SK-N-SH treated with all-trans-retinoic acid at 6 μM for 48 hours (cell line): ENCODE results near the gene RFXAP.

Experiments
- ARNTL ChIP-seq: fragments of 450-650 bp; formaldehyde crosslinking; IDR thresholded peaks from 2 replicates; pipeline ENCODE4 v1.5.0; 2020; ENCODE audit warnings: low read depth, mild to moderate bottlenecking, moderate library complexity, borderline replicate concordance
- CSDC2 ChIP-seq: fragments of 250-450 bp; sonication (Bioruptor Pico); IDR thresholded peaks from 2 replicates; pipeline ENCODE4 v1.5.0; 2020; ENCODE audit warnings: mild to moderate bottlenecking, moderate library complexity
- ESRRG ChIP-seq: fragments of 250-450 bp; sonication (Bioruptor Pico); IDR thresholded peaks from 2 replicates; pipeline ENCODE4 v1.6.1; 2021; ENCODE audit warnings: mild to moderate bottlenecking
- RARB ChIP-seq: fragments of 250-450 bp; sonication (Bioruptor Pico); IDR thresholded peaks from 2 replicates; pipeline ENCODE4 v1.8.0; 2021; ENCODE audit warnings: mild to moderate bottlenecking, moderate library complexity
- TCF4 ChIP-seq: fragments of 250-450 bp; sonication (Bioruptor Pico); IDR thresholded peaks from 2 replicates; pipeline ENCODE4 v1.8.0; 2021; ENCODE audit warnings: mild to moderate bottlenecking, moderate library complexity, borderline replicate concordance
- TOX ChIP-seq: fragments of 250-450 bp; sonication (Bioruptor Pico); IDR thresholded peaks from 2 replicates; pipeline ENCODE4 v1.8.0; 2021; ENCODE audit warnings: mild to moderate bottlenecking, moderate library complexity, borderline replicate concordance
- ZFP3 ChIP-seq: fragments of 250-450 bp; sonication (Bioruptor Pico); IDR thresholded peaks from 2 replicates; pipeline ENCODE4 v1.5.0; 2020; ENCODE audit warnings: mild to moderate bottlenecking, moderate library complexity
- ZFP30 ChIP-seq: fragments of 450-650 bp; formaldehyde crosslinking; IDR thresholded peaks from 2 replicates; pipeline ENCODE4 v1.5.0; 2022; ENCODE audit warnings: mild to moderate bottlenecking, moderate library complexity
- ZNF565 ChIP-seq: fragments of 450-650 bp; formaldehyde crosslinking; conservative IDR thresholded peaks from 2 replicates; pipeline ENCODE4 v1.5.0; 2020; ENCODE audit warnings: low read depth, mild to moderate bottlenecking, moderate library complexity
- ZNF70 ChIP-seq: fragments of 450-650 bp; formaldehyde crosslinking; IDR thresholded peaks from 2 replicates; pipeline ENCODE4 v1.5.0; 2020; ENCODE audit warnings: mild to moderate bottlenecking, moderate library complexity
- TF ChIP-seq, protein P1 (sequence below): fragments of 250-450 bp; sonication (Bioruptor Pico); IDR thresholded peaks from 2 replicates; pipeline ENCODE4 v1.8.0; 2020; ENCODE audit warnings: mild to moderate bottlenecking, moderate library complexity, borderline replicate concordance
- TF ChIP-seq, protein P2 (sequence below): fragments of 250-450 bp; sonication (Bioruptor Pico); IDR thresholded peaks from 2 replicates; pipeline ENCODE4 v1.8.0; 2021; ENCODE audit warnings: low read depth, mild to moderate bottlenecking, moderate library complexity, borderline replicate concordance
- TF ChIP-seq, protein P3 (sequence below): fragments of 250-450 bp; sonication (Bioruptor Pico); IDR thresholded peaks from 2 replicates; pipeline ENCODE4 v1.5.1; 2021; ENCODE audit warnings: mild to moderate bottlenecking, moderate library complexity
- TF ChIP-seq, protein P4 (sequence below): fragments of 250-450 bp; sonication (Bioruptor Pico); IDR thresholded peaks from 2 replicates; pipeline ENCODE4 v1.5.0; 2020; ENCODE audit warnings: mild to moderate bottlenecking, moderate library complexity

DNA sequence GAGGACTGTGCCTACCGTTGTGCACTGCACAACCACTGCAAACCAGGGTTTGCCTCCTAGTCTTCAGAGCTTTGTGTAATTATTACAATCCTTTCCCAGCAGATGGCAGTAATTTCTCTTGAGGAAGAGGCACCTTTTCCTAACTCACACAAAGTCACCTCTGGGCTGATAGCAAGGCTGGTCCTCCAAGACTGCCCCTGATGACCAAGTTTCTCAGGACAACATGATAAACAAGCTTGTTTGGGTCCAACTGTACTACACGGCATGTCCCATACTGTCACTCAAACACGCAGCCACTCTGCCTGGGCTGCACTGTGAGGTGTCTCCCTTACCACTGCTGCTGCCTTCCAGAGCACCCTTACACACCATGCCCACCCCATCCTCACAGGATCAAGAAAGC, 39.3 kb downstream of the RFXAP start:
- TF ChIP-seq, protein P1, sequence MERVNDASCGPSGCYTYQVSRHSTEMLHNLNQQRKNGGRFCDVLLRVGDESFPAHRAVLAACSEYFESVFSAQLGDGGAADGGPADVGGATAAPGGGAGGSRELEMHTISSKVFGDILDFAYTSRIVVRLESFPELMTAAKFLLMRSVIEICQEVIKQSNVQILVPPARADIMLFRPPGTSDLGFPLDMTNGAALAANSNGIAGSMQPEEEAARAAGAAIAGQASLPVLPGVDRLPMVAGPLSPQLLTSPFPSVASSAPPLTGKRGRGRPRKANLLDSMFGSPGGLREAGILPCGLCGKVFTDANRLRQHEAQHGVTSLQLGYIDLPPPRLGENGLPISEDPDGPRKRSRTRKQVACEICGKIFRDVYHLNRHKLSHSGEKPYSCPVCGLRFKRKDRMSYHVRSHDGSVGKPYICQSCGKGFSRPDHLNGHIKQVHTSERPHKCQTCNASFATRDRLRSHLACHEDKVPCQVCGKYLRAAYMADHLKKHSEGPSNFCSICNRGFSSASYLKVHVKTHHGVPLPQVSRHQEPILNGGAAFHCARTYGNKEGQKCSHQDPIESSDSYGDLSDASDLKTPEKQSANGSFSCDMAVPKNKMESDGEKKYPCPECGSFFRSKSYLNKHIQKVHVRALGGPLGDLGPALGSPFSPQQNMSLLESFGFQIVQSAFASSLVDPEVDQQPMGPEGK (CRISPR knock-in tag): no peak
- TF ChIP-seq CSDC2 (no peak), ZFP30 (CRISPR knock-in tag) (no peak), ZNF70 (CRISPR knock-in tag) (no peak), ZNF565 (CRISPR knock-in tag) (no peak), ZFP3 (no peak), ARNTL (no peak), TOX (CRISPR knock-in tag) (no peak), TCF4 (no peak), ESRRG (CRISPR knock-in tag) (no peak), RARB (no peak)
- TF ChIP-seq, protein P2, sequence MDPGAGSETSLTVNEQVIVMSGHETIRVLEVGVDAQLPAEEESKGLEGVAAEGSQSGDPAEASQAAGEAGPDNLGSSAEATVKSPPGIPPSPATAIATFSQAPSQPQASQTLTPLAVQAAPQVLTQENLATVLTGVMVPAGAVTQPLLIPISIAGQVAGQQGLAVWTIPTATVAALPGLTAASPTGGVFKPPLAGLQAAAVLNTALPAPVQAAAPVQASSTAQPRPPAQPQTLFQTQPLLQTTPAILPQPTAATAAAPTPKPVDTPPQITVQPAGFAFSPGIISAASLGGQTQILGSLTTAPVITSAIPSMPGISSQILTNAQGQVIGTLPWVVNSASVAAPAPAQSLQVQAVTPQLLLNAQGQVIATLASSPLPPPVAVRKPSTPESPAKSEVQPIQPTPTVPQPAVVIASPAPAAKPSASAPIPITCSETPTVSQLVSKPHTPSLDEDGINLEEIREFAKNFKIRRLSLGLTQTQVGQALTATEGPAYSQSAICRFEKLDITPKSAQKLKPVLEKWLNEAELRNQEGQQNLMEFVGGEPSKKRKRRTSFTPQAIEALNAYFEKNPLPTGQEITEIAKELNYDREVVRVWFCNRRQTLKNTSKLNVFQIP (CRISPR knock-in tag): no peak
- TF ChIP-seq, protein P3, sequence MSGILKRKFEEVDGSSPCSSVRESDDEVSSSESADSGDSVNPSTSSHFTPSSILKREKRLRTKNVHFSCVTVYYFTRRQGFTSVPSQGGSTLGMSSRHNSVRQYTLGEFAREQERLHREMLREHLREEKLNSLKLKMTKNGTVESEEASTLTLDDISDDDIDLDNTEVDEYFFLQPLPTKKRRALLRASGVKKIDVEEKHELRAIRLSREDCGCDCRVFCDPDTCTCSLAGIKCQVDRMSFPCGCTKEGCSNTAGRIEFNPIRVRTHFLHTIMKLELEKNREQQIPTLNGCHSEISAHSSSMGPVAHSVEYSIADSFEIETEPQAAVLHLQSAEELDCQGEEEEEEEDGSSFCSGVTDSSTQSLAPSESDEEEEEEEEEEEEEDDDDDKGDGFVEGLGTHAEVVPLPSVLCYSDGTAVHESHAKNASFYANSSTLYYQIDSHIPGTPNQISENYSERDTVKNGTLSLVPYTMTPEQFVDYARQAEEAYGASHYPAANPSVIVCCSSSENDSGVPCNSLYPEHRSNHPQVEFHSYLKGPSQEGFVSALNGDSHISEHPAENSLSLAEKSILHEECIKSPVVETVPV (CRISPR knock-in tag): no peak
- TF ChIP-seq, protein P4, sequence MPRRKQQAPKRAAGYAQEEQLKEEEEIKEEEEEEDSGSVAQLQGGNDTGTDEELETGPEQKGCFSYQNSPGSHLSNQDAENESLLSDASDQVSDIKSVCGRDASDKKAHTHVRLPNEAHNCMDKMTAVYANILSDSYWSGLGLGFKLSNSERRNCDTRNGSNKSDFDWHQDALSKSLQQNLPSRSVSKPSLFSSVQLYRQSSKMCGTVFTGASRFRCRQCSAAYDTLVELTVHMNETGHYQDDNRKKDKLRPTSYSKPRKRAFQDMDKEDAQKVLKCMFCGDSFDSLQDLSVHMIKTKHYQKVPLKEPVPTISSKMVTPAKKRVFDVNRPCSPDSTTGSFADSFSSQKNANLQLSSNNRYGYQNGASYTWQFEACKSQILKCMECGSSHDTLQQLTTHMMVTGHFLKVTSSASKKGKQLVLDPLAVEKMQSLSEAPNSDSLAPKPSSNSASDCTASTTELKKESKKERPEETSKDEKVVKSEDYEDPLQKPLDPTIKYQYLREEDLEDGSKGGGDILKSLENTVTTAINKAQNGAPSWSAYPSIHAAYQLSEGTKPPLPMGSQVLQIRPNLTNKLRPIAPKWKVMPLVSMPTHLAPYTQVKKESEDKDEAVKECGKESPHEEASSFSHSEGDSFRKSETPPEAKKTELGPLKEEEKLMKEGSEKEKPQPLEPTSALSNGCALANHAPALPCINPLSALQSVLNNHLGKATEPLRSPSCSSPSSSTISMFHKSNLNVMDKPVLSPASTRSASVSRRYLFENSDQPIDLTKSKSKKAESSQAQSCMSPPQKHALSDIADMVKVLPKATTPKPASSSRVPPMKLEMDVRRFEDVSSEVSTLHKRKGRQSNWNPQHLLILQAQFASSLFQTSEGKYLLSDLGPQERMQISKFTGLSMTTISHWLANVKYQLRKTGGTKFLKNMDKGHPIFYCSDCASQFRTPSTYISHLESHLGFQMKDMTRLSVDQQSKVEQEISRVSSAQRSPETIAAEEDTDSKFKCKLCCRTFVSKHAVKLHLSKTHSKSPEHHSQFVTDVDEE (CRISPR knock-in tag): no peak
